Measurements from ENCODE around the gene ABHD14A.

DNA sequence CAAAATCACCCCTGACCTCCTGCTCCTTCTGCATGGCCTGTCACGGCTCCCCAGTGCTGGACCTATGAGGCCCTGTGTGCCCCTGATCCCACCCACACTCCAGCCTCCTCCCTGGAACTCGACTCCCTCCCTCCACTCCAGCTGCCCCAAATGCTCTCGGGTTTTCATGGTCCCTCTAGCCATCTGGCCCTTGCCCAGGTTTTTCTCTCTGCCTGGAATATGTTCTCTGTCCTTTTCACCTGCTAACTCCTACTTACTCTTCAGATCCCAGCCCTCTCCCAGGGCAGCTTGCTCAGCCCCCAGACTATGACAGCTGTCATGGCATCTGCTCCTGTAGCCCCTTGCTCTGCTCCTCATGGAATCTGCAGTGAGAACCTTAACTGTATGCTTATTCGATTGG, 51.2 kb downstream of the ABHD14A start:
- no peak for TF ChIP-seq CTCF (IDR thresholded peaks at IDR 0.05; ENCODE audit: low read depth, low read length)
- TF ChIP-seq EZH2phosphoT487 (IDR thresholded peaks at IDR 0.05; ENCODE audit: low read depth): no peak

All from OCI-LY3 (cell line).